ENCODE data around the gene MAPKBP1.
"Not testable (repeated sequence)": the region's sequence is repeated elsewhere in the genome, so short reads cannot be mapped to it uniquely, and the experiment has no call there.

GRCh38 chr15:41831291-41831690 lies 57.0 kb downstream of the MAPKBP1 start:
- TF ChIP-seq, protein P1, sequence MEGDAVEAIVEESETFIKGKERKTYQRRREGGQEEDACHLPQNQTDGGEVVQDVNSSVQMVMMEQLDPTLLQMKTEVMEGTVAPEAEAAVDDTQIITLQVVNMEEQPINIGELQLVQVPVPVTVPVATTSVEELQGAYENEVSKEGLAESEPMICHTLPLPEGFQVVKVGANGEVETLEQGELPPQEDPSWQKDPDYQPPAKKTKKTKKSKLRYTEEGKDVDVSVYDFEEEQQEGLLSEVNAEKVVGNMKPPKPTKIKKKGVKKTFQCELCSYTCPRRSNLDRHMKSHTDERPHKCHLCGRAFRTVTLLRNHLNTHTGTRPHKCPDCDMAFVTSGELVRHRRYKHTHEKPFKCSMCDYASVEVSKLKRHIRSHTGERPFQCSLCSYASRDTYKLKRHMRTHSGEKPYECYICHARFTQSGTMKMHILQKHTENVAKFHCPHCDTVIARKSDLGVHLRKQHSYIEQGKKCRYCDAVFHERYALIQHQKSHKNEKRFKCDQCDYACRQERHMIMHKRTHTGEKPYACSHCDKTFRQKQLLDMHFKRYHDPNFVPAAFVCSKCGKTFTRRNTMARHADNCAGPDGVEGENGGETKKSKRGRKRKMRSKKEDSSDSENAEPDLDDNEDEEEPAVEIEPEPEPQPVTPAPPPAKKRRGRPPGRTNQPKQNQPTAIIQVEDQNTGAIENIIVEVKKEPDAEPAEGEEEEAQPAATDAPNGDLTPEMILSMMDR (IDR thresholded peaks at IDR 0.05), result not testable (repeated sequence)
- TF ChIP-seq POLR2A, POLR2AphosphoS5 (IDR thresholded peaks at IDR 0.05): not testable (repeated sequence)
